AG04449 (cell line): ENCODE results near the gene MYCBPAP.

Experiments used
- CTCF ChIA-PET: fragments of 350-600 bp; formaldehyde crosslinking; extraction: SDS; loops from one replicate; lab custom pipeline; 2021; ENCODE audit warnings: antibody characterized with exemption; lab: Yijun Ruan, JAX
- POLR2A ChIA-PET: fragments of 400-600, 350-600 bp; formaldehyde crosslinking; extraction: SDS; loops from one replicate; lab custom pipeline; 2020; ENCODE audit warnings: antibody characterized with exemption, inconsistent platforms; lab: Yijun Ruan, JAX
- DNase-seq: peaks from one replicate; pipeline ENCODE4 v3.0.0-alpha.2; 2010; ENCODE audit warnings: low read depth, low spot score
- H3K4me3 ChIP-seq: 2 replicates; pipeline ENCODE4 v1.5.1; 2011; ENCODE audit warnings: low read depth, mild to moderate bottlenecking, control low read depth, low read length
- TF ChIP-seq, protein P1 (sequence below): IDR thresholded peaks from one replicate; pipeline ENCODE4 v1.5.1; 2011; ENCODE audit warnings: mild to moderate bottlenecking, moderate library complexity, low read length, control low read depth, inconsistent platforms; ENCODE audit not compliant: insufficient read depth; ENCODE audit errors: missing control alignments

Gene MYCBPAP

GRCh38 chr17:50547736-50548083 lies 39.5 kb downstream of the MYCBPAP start:
- CTCF ChIA-PET = interaction anchor here (1.0 to 8.7 kb wide), 8 partner anchors 15 to 297 kb away, joined by 3 to 265 read pairs (median 7); no protein-coding TSS in a partner anchor
- TF ChIP-seq, protein P1, sequence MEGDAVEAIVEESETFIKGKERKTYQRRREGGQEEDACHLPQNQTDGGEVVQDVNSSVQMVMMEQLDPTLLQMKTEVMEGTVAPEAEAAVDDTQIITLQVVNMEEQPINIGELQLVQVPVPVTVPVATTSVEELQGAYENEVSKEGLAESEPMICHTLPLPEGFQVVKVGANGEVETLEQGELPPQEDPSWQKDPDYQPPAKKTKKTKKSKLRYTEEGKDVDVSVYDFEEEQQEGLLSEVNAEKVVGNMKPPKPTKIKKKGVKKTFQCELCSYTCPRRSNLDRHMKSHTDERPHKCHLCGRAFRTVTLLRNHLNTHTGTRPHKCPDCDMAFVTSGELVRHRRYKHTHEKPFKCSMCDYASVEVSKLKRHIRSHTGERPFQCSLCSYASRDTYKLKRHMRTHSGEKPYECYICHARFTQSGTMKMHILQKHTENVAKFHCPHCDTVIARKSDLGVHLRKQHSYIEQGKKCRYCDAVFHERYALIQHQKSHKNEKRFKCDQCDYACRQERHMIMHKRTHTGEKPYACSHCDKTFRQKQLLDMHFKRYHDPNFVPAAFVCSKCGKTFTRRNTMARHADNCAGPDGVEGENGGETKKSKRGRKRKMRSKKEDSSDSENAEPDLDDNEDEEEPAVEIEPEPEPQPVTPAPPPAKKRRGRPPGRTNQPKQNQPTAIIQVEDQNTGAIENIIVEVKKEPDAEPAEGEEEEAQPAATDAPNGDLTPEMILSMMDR = no peak
- DNase-seq = no peak
- POLR2A ChIA-PET = no interaction called here
- H3K4me3 ChIP-seq = peak overlapping the region; percentile 72

DNA sequence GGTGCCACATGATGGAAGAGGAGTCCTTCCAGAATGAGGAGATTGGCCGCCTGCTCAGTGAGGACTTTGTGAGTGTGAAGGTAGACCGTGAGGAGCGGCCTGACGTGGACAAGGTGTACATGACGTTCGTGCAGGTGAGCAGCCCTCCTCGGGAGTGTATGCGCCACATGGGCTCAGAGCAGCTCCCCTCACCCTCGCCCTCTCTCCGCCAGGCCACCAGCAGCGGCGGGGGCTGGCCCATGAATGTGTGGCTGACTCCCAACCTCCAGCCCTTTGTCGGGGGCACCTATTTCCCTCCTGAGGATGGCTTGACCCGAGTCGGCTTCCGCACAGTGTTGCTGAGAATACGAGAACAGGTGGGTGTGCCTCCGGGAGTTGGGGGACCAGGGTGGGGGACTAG lies 40.6 kb downstream of the MYCBPAP start:
- POLR2A ChIA-PET = interaction anchor here (1.2 kb wide), 1 partner anchor 90 kb away, joined by 4 read pairs; no protein-coding TSS in a partner anchor
- no peak overlapping the region for H3K4me3 ChIP-seq
- CTCF ChIA-PET = interaction anchor here (0.7 to 8.7 kb wide), 13 partner anchors 7 to 235 kb away, joined by 4 to 265 read pairs (median 21); partner anchors contain the start of gene CACNA1G
- TF ChIP-seq, protein P1 = no peak
- no peak for DNase-seq

DNA sequence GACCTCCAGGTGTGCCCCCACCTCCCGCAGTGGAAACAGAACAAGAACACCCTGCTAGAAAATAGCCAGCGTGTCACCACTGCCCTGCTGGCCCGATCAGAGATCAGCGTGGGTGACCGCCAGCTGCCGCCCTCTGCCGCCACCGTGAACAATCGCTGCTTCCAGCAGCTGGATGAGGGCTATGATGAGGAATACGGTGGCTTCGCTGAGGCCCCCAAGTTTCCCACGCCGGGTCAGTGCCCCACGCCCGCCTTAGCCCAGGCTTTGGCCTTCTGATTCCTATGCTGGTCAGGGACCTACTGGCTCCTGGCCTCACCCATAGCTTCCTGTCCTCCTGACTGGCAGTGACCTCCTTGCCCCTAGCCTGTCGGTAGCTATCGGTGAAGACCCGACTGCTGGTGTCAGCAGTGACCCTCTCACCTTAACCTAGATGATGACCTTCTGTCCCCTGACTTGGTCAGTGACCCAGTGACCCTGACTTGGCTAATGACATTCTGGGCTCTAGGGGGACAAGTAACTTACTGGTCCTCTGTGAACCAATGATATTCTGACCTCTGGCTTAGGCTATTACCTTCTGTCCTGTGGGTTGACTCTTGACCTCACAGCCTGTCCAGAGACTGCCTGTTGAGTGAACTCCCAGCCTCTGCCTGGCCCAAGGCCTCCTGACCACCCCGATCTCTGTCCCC lies 41.2 kb downstream of the MYCBPAP start:
- no peak for DNase-seq
- CTCF ChIA-PET = interaction anchor here (0.7 to 8.7 kb wide), 25 partner anchors 8 to 303 kb away, joined by 3 to 265 read pairs (median 13); partner anchors contain the start of gene CACNA1G
- no peak overlapping the region for H3K4me3 ChIP-seq
- TF ChIP-seq, protein P1 = no peak
- POLR2A ChIA-PET = interaction anchor here (0.5 to 1.2 kb wide), 3 partner anchors 76 to 158 kb away, joined by 3 to 4 read pairs (median 3); partner anchors contain the start of gene ANKRD40

- no peak for DNase-seq
- H3K4me3 ChIP-seq = no peak overlapping the region
- ChIA-PET CTCF (interaction anchor here (0.7 to 8.7 kb wide), 35 partner anchors 8 to 303 kb away, joined by 3 to 265 read pairs (median 11); partner anchors contain the start of gene CACNA1G), POLR2A (interaction anchor here (0.5 to 1.2 kb wide), 3 partner anchors 75 to 158 kb away, joined by 3 to 4 read pairs (median 3); partner anchors contain the start of gene ANKRD40)
- TF ChIP-seq, protein P1 = no peak
Measured at GRCh38 chr17:50549969-50550368, 41.7 kb downstream of the MYCBPAP start.

- peak; percentile 29 for DNase-seq
- H3K4me3 ChIP-seq = no peak overlapping the region
- POLR2A ChIA-PET = interaction anchor here (0.9 to 1.0 kb wide), 2 partner anchors 9 to 144 kb away, joined by 3 read pairs; no protein-coding TSS in a partner anchor
- CTCF ChIA-PET = interaction anchor here (0.6 to 8.7 kb wide), 49 partner anchors 9 to 328 kb away, joined by 3 to 265 read pairs (median 5); partner anchors contain the start of genes CACNA1G and RSAD1
- TF ChIP-seq, protein P1 = peak; percentile 97
Measured at GRCh38 chr17:50550661-50551432, 42.6 kb downstream of the MYCBPAP start.
